ENCODE data around the gene DESI1.
"Not testable (repeated sequence)": the region's sequence is repeated elsewhere in the genome, so short reads cannot be mapped to it uniquely, and the experiment has no call there.

DESI1 gene

DNA sequence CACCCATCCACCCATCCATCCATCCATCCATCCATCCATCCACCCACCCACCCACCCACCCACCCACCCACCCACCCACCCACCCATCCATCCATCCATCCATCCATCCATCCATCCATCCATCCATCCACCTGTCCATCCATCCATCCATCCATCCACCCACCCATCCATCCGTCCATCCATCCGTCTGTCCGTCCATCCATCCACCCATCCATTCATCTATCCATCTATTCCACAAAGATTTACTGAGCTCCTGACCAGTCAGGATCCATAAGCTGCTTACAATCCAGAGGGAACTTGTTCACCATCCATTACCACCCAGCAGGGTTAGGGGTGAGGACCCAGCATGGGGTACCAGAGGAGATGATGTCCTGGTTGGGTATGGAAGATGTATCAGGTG, 48.5 kb downstream of the DESI1 start:
- H3K27ac ChIP-seq (ENCODE audit: low read depth, low read length, severe bottlenecking); H3K4me3 ChIP-seq (ENCODE audit: extremely low read depth, insufficient read depth, low read length, poor library complexity, severe bottlenecking); H3K4me1 ChIP-seq (ENCODE audit: control insufficient read depth, insufficient read depth, low read length, poor library complexity, severe bottlenecking); H3K9me3 ChIP-seq (ENCODE audit: control insufficient read depth, low read length): not testable (repeated sequence)
- peaks cover 11% of the 10 kb centered on the region for H3K36me3 ChIP-seq (ENCODE audit: control insufficient read depth, insufficient read depth, low read length)
- WGBS, 2 experiments (ENCODE audit: insufficient coverage in 2 of 2), result 90 to 96% methylated on average over 3 of the region's 3 CpGs

DNA sequence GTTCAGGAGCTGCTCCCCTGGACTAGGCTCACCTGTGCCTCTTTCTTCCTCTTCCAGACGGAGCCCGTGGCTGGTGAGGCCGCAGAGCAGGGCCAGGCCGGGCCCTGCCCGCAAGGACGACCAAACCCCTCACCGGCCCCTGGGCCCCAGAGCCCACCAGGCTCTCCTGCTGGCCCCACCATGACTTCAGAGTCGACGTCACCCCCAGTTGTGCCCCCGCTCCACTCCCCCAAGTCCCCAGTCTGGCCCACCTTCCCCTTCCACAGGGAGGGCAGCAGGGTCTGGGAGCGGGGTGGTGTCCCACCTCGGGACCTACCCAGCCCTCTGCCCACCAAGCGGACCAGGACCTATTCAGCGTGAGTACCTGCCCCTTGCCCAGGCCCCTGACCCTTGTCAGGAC, 49.1 kb downstream of the DESI1 start:
- Histone ChIP-seq H3K27ac (ENCODE audit: low read depth, low read length, severe bottlenecking) (no peak overlapping the region), H3K9me3 (ENCODE audit: control insufficient read depth, low read length) (no peaks in the 10 kb centered on the region), H3K4me3 (ENCODE audit: extremely low read depth, insufficient read depth, low read length, poor library complexity, severe bottlenecking) (no peak overlapping the region), H3K4me1 (ENCODE audit: control insufficient read depth, insufficient read depth, low read length, poor library complexity, severe bottlenecking) (peaks cover 4% of the 10 kb centered on the region), H3K36me3 (ENCODE audit: control insufficient read depth, insufficient read depth, low read length) (peaks cover 11% of the 10 kb centered on the region)
- WGBS, 2 experiments (ENCODE audit: insufficient coverage in 2 of 2), result 90 to 93% methylated on average over 11 to 14 of the region's 14 CpGs

- WGBS, 2 experiments (ENCODE audit: insufficient coverage in 2 of 2), result 96% methylated on average over 2 of the region's 3 CpGs; no CpG with 5 or more reads in 1 of the 2 experiments
- H3K27ac ChIP-seq (ENCODE audit: low read depth, low read length, severe bottlenecking), result no peak overlapping the region
- H3K36me3 ChIP-seq (ENCODE audit: control insufficient read depth, insufficient read depth, low read length), result peaks cover 4% of the 10 kb centered on the region
- peaks cover 4% of the 10 kb centered on the region for H3K4me1 ChIP-seq (ENCODE audit: control insufficient read depth, insufficient read depth, low read length, poor library complexity, severe bottlenecking)
- H3K9me3 ChIP-seq (ENCODE audit: control insufficient read depth, low read length), result no peaks in the 10 kb centered on the region
- no peak overlapping the region for H3K4me3 ChIP-seq (ENCODE audit: extremely low read depth, insufficient read depth, low read length, poor library complexity, severe bottlenecking)
Observed at GRCh38 chr22:41570221-41570620, 50.6 kb downstream of the DESI1 start.

DNA sequence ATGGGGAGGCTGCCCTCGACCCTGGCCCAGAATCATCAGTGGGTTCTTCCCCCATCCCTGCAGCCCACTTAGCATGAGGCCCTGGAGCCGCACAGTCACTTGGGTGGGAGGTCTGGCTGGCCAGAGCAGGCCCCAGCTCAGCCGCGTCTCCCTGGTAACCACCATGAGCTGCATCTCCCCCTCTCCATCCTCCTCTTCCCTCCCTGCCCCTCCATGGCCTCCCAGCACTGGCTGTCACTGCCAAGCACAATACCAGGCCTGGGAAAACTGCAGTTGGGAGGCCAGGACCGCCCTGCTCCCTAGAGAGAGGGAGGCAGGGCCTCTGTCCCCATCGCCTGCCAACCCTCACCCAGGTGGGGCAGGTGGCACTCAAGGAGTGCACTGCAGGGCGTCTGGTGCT, 52.0 kb downstream of the DESI1 start:
- H3K27ac ChIP-seq (ENCODE audit: low read depth, low read length, severe bottlenecking), result no peak overlapping the region
- no peaks in the 10 kb centered on the region for H3K9me3 ChIP-seq (ENCODE audit: control insufficient read depth, low read length)
- H3K4me3 ChIP-seq (ENCODE audit: extremely low read depth, insufficient read depth, low read length, poor library complexity, severe bottlenecking), result no peak overlapping the region
- no peaks in the 10 kb centered on the region for H3K36me3 ChIP-seq (ENCODE audit: control insufficient read depth, insufficient read depth, low read length)
- peaks cover 4% of the 10 kb centered on the region for H3K4me1 ChIP-seq (ENCODE audit: control insufficient read depth, insufficient read depth, low read length, poor library complexity, severe bottlenecking)
- WGBS, 2 experiments (ENCODE audit: insufficient coverage in 2 of 2), result 80 to 91% methylated on average over 4 to 7 of the region's 7 CpGs

DNA sequence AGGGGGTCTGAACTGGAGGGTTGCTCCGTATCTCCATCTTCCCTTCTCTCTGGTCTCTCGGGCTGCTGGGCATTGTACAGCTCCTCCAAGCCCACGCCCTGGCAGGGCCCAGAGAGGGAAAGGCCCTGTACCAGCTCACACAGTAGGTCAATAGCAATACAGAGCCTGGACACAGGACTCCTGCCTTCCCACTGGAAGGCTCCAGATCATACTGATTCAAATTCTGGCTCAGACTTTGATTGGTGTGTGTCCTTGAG, 53.4 kb downstream of the DESI1 start:
- 100% methylated on average over 1 of the region's 3 CpGs; no CpG with 5 or more reads in 1 of the 2 experiments for WGBS, 2 experiments (ENCODE audit: insufficient coverage in 2 of 2)
- no peaks in the 10 kb centered on the region for H3K9me3 ChIP-seq (ENCODE audit: control insufficient read depth, low read length)
- peaks cover 16% of the 10 kb centered on the region for H3K4me1 ChIP-seq (ENCODE audit: control insufficient read depth, insufficient read depth, low read length, poor library complexity, severe bottlenecking)
- H3K4me3 ChIP-seq (ENCODE audit: extremely low read depth, insufficient read depth, low read length, poor library complexity, severe bottlenecking), result no peak overlapping the region
- no peak overlapping the region for H3K27ac ChIP-seq (ENCODE audit: low read depth, low read length, severe bottlenecking)
- H3K36me3 ChIP-seq (ENCODE audit: control insufficient read depth, insufficient read depth, low read length), result no peaks in the 10 kb centered on the region

DNA sequence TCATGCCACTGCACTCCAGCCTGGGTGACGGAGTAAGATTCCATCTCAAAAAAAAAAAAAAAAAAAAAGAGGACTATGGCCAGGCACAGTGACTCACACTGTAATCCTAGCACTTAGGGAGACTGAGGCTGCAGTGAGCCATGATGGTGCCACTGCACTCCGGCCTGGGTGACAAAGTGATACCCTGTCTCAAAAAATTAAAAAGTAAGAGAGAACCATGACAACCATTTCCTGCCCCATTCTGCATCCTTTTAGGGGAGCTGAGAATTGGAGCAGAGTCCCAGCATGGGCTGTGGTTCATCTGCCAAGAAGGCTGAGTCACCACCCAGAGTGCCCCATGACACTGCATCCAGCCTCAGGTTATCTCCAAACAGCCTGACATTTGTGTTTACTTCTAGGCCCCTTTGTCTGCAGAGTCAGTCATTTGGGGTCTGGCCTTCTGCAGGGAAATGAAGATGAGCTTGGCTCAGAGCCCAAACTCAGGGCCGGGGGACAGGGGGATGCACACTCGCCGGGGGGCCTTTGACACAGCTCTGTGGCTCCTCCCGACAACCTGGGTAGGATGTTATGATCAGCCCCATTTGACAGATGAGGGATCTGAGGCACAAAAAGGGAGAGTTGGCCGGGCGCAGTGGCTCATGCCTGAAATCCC, 55.3 kb downstream of the DESI1 start:
- H3K4me3 ChIP-seq (ENCODE audit: extremely low read depth, insufficient read depth, low read length, poor library complexity, severe bottlenecking), result no peak overlapping the region
- peak overlapping the region; percentile 88 for H3K27ac ChIP-seq (ENCODE audit: low read depth, low read length, severe bottlenecking)
- no peaks in the 10 kb centered on the region for H3K36me3 ChIP-seq (ENCODE audit: control insufficient read depth, insufficient read depth, low read length)
- WGBS, 2 experiments (ENCODE audit: insufficient coverage in 2 of 2), result 57 to 70% methylated on average over 5 to 7 of the region's 8 CpGs
- H3K9me3 ChIP-seq (ENCODE audit: control insufficient read depth, low read length), result no peaks in the 10 kb centered on the region
- H3K4me1 ChIP-seq (ENCODE audit: control insufficient read depth, insufficient read depth, low read length, poor library complexity, severe bottlenecking), result peaks cover 34% of the 10 kb centered on the region

DNA sequence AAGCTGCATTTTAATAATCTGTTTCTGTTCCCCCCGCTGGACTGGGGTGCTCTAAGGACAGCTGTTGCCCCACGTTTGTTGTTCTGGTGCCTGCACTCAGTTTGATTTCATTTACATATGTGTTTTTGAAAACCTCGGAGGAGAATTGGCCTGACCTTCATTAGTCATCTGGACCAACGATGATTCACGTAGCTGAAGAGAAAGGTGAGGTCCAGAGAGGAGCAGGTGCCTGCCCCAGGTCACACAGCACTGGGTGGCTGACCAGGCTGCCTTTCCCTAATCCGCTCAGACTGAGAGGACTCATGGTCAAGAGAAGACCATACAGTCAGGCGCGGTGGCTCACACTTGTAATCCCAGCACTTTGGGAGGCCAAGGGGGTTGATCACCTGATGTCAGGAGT, 56.3 kb downstream of the DESI1 start:
- H3K4me3 ChIP-seq (ENCODE audit: extremely low read depth, insufficient read depth, low read length, poor library complexity, severe bottlenecking), result no peak overlapping the region
- H3K4me1 ChIP-seq (ENCODE audit: control insufficient read depth, insufficient read depth, low read length, poor library complexity, severe bottlenecking), result peaks cover 42% of the 10 kb centered on the region
- no peak overlapping the region for H3K27ac ChIP-seq (ENCODE audit: low read depth, low read length, severe bottlenecking)
- no peaks in the 10 kb centered on the region for H3K9me3 ChIP-seq (ENCODE audit: control insufficient read depth, low read length)
- no peaks in the 10 kb centered on the region for H3K36me3 ChIP-seq (ENCODE audit: control insufficient read depth, insufficient read depth, low read length)
- WGBS, 2 experiments (ENCODE audit: insufficient coverage in 2 of 2), result 91 to 97% methylated on average over 8 of the region's 8 CpGs

- H3K4me3 ChIP-seq (ENCODE audit: extremely low read depth, insufficient read depth, low read length, poor library complexity, severe bottlenecking), result no peak overlapping the region
- WGBS, 2 experiments (ENCODE audit: insufficient coverage in 2 of 2), result 35 to 62% methylated on average over 3 to 5 of the region's 10 CpGs
Observed at GRCh38 chr22:41563051-41563711, 57.7 kb downstream of the DESI1 start.

DNA sequence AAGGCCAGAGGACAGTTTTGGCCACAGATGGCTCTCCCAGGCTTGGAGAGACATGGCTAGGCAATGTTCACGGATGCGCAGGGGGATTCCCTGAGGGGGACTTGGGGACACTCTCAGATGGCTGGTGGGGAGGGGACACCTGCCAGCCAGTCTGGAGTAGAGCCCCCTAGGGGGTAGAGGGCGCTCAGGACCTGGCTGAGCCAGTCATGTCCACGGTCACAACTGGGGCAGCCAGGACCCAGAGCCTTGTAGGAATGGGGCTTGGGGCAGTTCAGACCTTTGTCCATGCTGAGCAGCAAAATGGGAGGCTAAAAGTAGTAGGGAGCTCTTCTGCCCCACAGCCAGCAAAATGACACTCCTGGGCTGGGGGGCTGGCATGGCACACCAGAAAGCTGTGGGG, 58.4 kb downstream of the DESI1 start:
- no peaks in the 10 kb centered on the region for H3K9me3 ChIP-seq (ENCODE audit: control insufficient read depth, low read length)
- peaks cover 38% of the 10 kb centered on the region for H3K4me1 ChIP-seq (ENCODE audit: control insufficient read depth, insufficient read depth, low read length, poor library complexity, severe bottlenecking)
- 78 to 81% methylated on average over 4 of the region's 4 CpGs for WGBS, 2 experiments (ENCODE audit: insufficient coverage in 2 of 2)
- no peaks in the 10 kb centered on the region for H3K36me3 ChIP-seq (ENCODE audit: control insufficient read depth, insufficient read depth, low read length)
- H3K4me3 ChIP-seq (ENCODE audit: extremely low read depth, insufficient read depth, low read length, poor library complexity, severe bottlenecking), result no peak overlapping the region
- peak overlapping the region; percentile 73 for H3K27ac ChIP-seq (ENCODE audit: low read depth, low read length, severe bottlenecking)

More at GRCh38 chr22:41563051-41563711, 57.7 kb downstream of the DESI1 start:
- H3K4me1 ChIP-seq (ENCODE audit: control insufficient read depth, insufficient read depth, low read length, poor library complexity, severe bottlenecking), result peaks cover 38% of the 10 kb centered on the region
- H3K36me3 ChIP-seq (ENCODE audit: control insufficient read depth, insufficient read depth, low read length), result no peaks in the 10 kb centered on the region
- peak overlapping the region; percentile 73 for H3K27ac ChIP-seq (ENCODE audit: low read depth, low read length, severe bottlenecking)
- no peaks in the 10 kb centered on the region for H3K9me3 ChIP-seq (ENCODE audit: control insufficient read depth, low read length)

DNA sequence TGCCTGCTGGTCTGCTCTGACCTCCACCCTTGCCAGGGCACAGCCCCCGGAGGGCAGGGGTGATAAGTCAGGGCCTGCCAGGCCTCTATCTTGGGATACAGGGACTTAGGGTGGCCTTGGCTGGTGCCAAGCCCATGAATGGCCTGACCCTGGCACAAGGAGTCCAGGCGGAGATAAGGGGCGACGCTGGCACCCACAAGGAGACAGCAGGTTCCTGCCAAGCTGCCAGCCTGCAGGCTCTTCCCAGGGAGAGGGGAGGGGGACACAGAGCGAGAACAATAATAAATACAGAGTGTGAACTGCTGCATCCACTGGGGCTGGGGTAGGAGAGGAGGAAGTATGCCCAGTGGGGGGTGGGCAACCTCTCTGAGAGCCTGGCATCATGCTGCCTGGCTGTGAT, 59.1 kb downstream of the DESI1 start:
- 77 to 85% methylated on average over 4 to 5 of the region's 5 CpGs for WGBS, 2 experiments (ENCODE audit: insufficient coverage in 2 of 2)
- Histone ChIP-seq H3K4me1 (ENCODE audit: control insufficient read depth, insufficient read depth, low read length, poor library complexity, severe bottlenecking) (peaks cover 38% of the 10 kb centered on the region), H3K4me3 (ENCODE audit: extremely low read depth, insufficient read depth, low read length, poor library complexity, severe bottlenecking) (peak overlapping the region; percentile 33), H3K36me3 (ENCODE audit: control insufficient read depth, insufficient read depth, low read length) (no peaks in the 10 kb centered on the region), H3K9me3 (ENCODE audit: control insufficient read depth, low read length) (no peaks in the 10 kb centered on the region), H3K27ac (ENCODE audit: low read depth, low read length, severe bottlenecking) (peak overlapping the region; percentile 3)

DNA sequence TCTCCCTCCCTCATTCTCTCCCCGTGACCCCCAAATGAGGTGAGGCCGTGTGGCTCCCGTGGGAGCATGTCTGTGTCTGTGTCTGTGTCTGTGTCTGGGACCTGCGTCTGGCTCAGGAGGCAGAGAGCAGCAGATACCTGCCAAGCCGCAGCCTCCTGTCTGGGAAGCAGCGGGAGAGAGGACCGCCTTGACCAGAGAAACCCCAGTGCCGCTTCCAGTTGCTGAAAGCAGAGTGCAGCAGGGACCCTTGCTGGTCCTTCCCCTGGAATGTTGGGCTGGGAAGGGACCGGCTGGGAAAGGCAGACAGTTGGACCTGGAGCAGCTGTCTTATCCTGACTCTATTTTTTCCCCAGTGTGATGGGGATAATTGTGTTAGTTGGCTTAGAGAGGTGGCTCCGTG, 59.5 kb downstream of the DESI1 start:
- 34 to 50% methylated on average over 1 to 6 of the region's 10 CpGs for WGBS, 2 experiments (ENCODE audit: insufficient coverage in 2 of 2)
- Histone ChIP-seq H3K4me3 (ENCODE audit: extremely low read depth, insufficient read depth, low read length, poor library complexity, severe bottlenecking) (peak overlapping the region; percentile 33), H3K9me3 (ENCODE audit: control insufficient read depth, low read length) (no peaks in the 10 kb centered on the region), H3K27ac (ENCODE audit: low read depth, low read length, severe bottlenecking) (peak overlapping the region; percentile 37), H3K4me1 (ENCODE audit: control insufficient read depth, insufficient read depth, low read length, poor library complexity, severe bottlenecking) (peaks cover 38% of the 10 kb centered on the region), H3K36me3 (ENCODE audit: control insufficient read depth, insufficient read depth, low read length) (no peaks in the 10 kb centered on the region)

All from mesodermal cell (in vitro differentiated cells).